IPS DF 6.9 (cell line): ENCODE measurements around the gene GALNT7.

Source experiments
- DNase-seq: peaks from one replicate; pipeline ENCODE4 v3.0.0-alpha.2; 2013; ENCODE audit warnings: low read depth, low spot score
- H3K27ac ChIP-seq: one replicate; pipeline ENCODE4 v1.5.1; 2013; ENCODE audit warnings: low read length, control low read depth
- H3K27me3 ChIP-seq: 2 replicates; pipeline ENCODE4 v1.6.1; 2013; ENCODE audit warnings: mild to moderate bottlenecking, low read length; ENCODE audit not compliant: control insufficient read depth, insufficient read depth
- H3K36me3 ChIP-seq: 2 replicates; pipeline ENCODE4 v1.6.1; 2013; ENCODE audit warnings: low read length; ENCODE audit not compliant: control insufficient read depth, insufficient read depth
- H3K4me1 ChIP-seq: 2 replicates; pipeline ENCODE4 v1.6.1; 2013; ENCODE audit warnings: low read length; ENCODE audit not compliant: control insufficient read depth, insufficient read depth
- H3K4me3 ChIP-seq: 2 replicates; pipeline ENCODE4 v1.5.1; 2013; ENCODE audit warnings: mild to moderate bottlenecking, low read length
- H3K9me3 ChIP-seq: 2 replicates; pipeline ENCODE4 v1.6.1; 2013; ENCODE audit warnings: low read length, inconsistent platforms; ENCODE audit not compliant: control insufficient read depth, insufficient read depth
- WGBS: extraction: QIAGEN DNeasy Blood & Tissue Kit; methylation state at CpG from one replicate; pipeline ENCODE4 v1.1.7; 2013; ENCODE audit warnings: mixed read lengths, missing lambda C conversion rate; ENCODE audit not compliant: insufficient read length, insufficient coverage; 5-methylcytosine and 5-hydroxymethylcytosine counted together

Gene GALNT7

GRCh38 chr4:173227756-173228155 is 59.1 kb downstream of the GALNT7 start:
- Histone ChIP-seq H3K27ac (no peak overlapping the region), H3K4me3 (no peak overlapping the region), H3K4me1 (peaks cover 4% of the 10 kb centered on the region), H3K36me3 (no peaks in the 10 kb centered on the region), H3K27me3 (no peaks in the 10 kb centered on the region), H3K9me3 (no peaks in the 10 kb centered on the region)
- no CpG with 5 or more reads among the region's 2 CpGs for WGBS
- DNase-seq: no peak

- H3K9me3 ChIP-seq: no peaks in the 10 kb centered on the region
- no peak overlapping the region for H3K27ac ChIP-seq
- H3K27me3 ChIP-seq: no peaks in the 10 kb centered on the region
- H3K4me1 ChIP-seq: peaks cover 4% of the 10 kb centered on the region
- no peaks in the 10 kb centered on the region for H3K36me3 ChIP-seq
- DNase-seq: no peak
- H3K4me3 ChIP-seq: no peak overlapping the region
Observed at GRCh38 chr4:173230062-173230461, 61.5 kb downstream of the GALNT7 start.

DNA sequence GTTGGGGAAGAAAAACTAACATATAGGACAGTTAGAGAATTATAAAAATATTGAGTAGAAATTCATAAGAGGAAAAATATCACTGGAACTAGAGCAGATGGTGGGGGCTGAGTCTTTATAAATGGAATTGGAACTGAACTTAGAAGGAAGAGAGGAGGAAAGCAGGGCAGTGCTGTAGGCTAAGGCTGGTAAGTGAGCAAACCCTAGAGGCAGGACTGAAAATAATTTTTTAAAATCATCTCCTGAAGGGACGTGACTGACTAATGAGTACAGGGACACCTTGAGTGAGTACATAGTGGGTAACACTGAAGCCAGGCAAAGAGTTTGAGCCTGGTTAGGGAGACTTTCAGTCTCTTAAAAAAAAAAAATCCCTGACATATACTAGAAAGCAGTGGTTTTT is 63.3 kb downstream of the GALNT7 start:
- no CpG with 5 or more reads among the region's 1 CpG for WGBS
- Histone ChIP-seq H3K36me3 (no peaks in the 10 kb centered on the region), H3K4me1 (peaks cover 6% of the 10 kb centered on the region; the same call in 1 of the 2 replicates), H3K4me3 (no peak overlapping the region), H3K27ac (no peak overlapping the region), H3K9me3 (no peaks in the 10 kb centered on the region), H3K27me3 (no peaks in the 10 kb centered on the region)
- DNase-seq: no peak

DNA sequence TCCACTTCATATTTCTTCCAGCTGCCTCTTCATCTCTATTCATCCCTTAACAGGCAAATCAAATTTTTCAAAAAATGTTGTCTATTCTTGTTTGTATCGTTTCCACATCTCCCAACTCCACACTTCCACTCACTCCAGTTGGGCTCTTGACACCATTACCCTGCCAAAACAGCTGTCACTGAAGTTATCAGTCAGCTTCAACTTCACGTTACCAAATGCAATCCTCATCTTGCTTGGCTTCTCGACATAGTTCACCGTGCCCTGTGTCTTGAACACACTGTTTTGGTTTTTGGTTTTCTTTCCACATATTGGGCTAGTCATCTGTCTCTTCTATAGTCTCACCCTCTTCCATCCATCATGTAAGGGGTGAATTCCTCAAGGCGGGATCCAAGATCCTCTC is 65.2 kb downstream of the GALNT7 start:
- DNase-seq: no peak
- no CpG with 5 or more reads among the region's 5 CpGs for WGBS
- no peaks in the 10 kb centered on the region for H3K9me3 ChIP-seq
- peaks cover 8% of the 10 kb centered on the region; the same call in 1 of the 2 replicates for H3K4me1 ChIP-seq
- no peaks in the 10 kb centered on the region for H3K27me3 ChIP-seq
- H3K27ac ChIP-seq: no peak overlapping the region
- H3K36me3 ChIP-seq: no peaks in the 10 kb centered on the region
- no peak overlapping the region for H3K4me3 ChIP-seq

DNA sequence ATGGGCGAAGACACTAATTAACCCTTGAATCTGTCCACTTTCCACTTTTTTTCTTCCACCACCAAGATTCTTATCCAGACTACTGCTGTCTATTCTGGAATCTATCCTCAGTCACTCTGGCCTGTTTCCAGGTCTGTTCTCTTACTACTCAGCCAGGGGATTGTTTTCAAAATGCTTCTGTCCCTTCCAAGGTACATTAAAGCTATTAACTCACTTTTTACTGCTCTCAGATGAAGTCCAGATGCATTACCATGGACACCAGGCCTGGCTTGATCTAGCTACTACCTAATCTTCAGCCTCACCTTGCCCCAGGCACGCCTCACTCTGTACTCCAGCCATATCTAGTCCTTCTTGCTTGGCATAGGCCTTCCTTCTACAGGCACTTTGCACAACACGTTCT is 66.4 kb downstream of the GALNT7 start:
- no peaks in the 10 kb centered on the region for H3K36me3 ChIP-seq
- H3K4me3 ChIP-seq: no peak overlapping the region
- WGBS: no CpG with 5 or more reads among the region's 3 CpGs
- no peak for DNase-seq
- no peaks in the 10 kb centered on the region for H3K9me3 ChIP-seq
- peaks cover 9% of the 10 kb centered on the region; the same call in 1 of the 2 replicates for H3K4me1 ChIP-seq
- H3K27ac ChIP-seq: no peak overlapping the region
- no peaks in the 10 kb centered on the region for H3K27me3 ChIP-seq

GRCh38 chr4:173236301-173236700 is 67.7 kb downstream of the GALNT7 start:
- no peak overlapping the region for H3K27ac ChIP-seq
- no peaks in the 10 kb centered on the region for H3K9me3 ChIP-seq
- DNase-seq: no peak
- H3K4me3 ChIP-seq: no peak overlapping the region
- no peaks in the 10 kb centered on the region for H3K36me3 ChIP-seq
- no peaks in the 10 kb centered on the region for H3K27me3 ChIP-seq
- no CpG with 5 or more reads among the region's 3 CpGs for WGBS
- H3K4me1 ChIP-seq: peaks cover 9% of the 10 kb centered on the region; the same call in 1 of the 2 replicates

DNA sequence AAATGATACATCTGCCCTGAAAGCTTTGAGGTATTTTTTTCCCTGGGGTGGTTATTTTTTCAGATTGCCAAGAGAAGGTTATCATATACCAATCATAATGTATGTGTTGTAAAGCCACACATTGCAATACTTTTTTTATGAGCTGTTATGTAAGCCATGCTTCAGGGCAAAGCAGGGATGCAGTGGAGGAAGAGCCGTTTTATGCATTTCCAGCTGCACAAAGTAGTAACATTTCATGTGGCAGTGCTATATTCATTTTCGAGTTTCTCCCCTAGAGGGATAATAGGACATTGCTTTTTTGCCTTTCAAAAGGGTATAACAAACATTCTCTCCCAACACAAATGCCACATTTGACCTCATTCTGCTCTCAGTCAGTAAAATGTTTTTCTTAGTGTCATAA is 68.5 kb downstream of the GALNT7 start:
- WGBS: no CpG with 5 or more reads among the region's 2 CpGs
- DNase-seq: no peak

GRCh38 chr4:173237762-173238161 is 69.2 kb downstream of the GALNT7 start:
- WGBS: no CpG with 5 or more reads among the region's 2 CpGs
- no peak for DNase-seq
- Histone ChIP-seq H3K36me3 (no peaks in the 10 kb centered on the region), H3K27ac (no peak overlapping the region), H3K4me1 (peaks cover 12% of the 10 kb centered on the region), H3K9me3 (no peaks in the 10 kb centered on the region), H3K4me3 (no peak overlapping the region), H3K27me3 (no peaks in the 10 kb centered on the region)

More for the DNA sequence above, 68.5 kb downstream of the GALNT7 start:
- Histone ChIP-seq H3K27me3 (no peaks in the 10 kb centered on the region), H3K4me3 (no peak overlapping the region), H3K9me3 (no peaks in the 10 kb centered on the region), H3K4me1 (peaks cover 9% of the 10 kb centered on the region; the same call in 1 of the 2 replicates), H3K27ac (no peak overlapping the region), H3K36me3 (no peaks in the 10 kb centered on the region)

GRCh38 chr4:173240696-173241095 is 72.1 kb downstream of the GALNT7 start:
- no peak for DNase-seq
- no peak overlapping the region for H3K4me3 ChIP-seq
- H3K27ac ChIP-seq: no peak overlapping the region
- H3K27me3 ChIP-seq: no peaks in the 10 kb centered on the region
- peaks cover 14% of the 10 kb centered on the region for H3K4me1 ChIP-seq
- H3K36me3 ChIP-seq: no peaks in the 10 kb centered on the region
- no peaks in the 10 kb centered on the region for H3K9me3 ChIP-seq

DNA sequence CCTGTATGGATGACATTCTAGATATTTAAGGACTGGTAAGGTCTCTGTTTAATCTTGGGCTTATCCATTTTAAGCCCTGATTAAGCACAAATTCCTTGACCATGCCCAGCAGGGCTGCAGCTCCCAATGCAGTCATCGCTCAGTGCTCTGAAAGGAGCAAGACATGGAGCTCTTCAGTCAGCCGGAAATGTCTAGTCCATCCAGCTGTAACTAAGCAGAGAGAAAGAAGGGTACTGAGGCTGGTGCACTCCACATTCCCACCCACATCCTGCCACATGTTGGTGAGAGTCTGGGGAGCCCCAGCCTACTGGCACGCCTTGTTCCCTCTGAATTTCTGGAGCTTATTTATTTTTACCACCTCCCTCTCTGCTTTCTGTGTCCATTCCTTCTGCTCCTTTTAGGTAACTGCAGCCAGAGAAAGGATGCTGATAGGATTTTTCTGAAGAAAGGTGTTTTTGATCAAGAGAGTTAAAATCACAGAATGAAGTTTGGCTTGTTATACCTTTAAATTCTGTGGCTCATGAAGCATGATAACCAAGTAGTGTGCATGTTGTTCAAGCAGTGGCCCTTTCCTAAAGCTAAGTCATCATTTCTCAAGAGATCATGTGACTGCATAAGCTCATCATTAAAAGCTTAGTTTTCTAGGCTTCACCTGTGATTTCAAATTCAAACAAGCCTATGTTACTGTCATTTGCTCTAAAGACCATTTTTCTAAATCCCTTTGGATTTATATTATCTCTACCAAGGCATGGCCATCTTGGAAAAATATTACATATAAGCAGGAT is 74.0 kb downstream of the GALNT7 start:
- Histone ChIP-seq H3K27me3 (no peaks in the 10 kb centered on the region), H3K36me3 (no peaks in the 10 kb centered on the region), H3K27ac (no peak overlapping the region), H3K9me3 (no peaks in the 10 kb centered on the region), H3K4me3 (no peak overlapping the region), H3K4me1 (peaks cover 7% of the 10 kb centered on the region)
- no peak for DNase-seq
- no CpG with 5 or more reads among the region's 3 CpGs for WGBS

- no peak for DNase-seq
- Histone ChIP-seq H3K36me3 (no peaks in the 10 kb centered on the region), H3K4me3 (no peak overlapping the region), H3K4me1 (peaks cover 7% of the 10 kb centered on the region), H3K9me3 (no peaks in the 10 kb centered on the region), H3K27ac (no peak overlapping the region), H3K27me3 (no peaks in the 10 kb centered on the region)
- no CpG with 5 or more reads among the region's 3 CpGs for WGBS
Observed at GRCh38 chr4:173243321-173243720, 74.7 kb downstream of the GALNT7 start.
